Activated T-cell treated with anti-CD3 and anti-CD28 coated beads for 4 hours (primary cell): ENCODE results near the gene BMP2K.
"Not testable (repeated sequence)": the region's sequence is repeated elsewhere in the genome, so short reads cannot be mapped to it uniquely, and the experiment has no call there.

Source experiments
- DNase-seq: peaks from one replicate; pipeline ENCODE4 v3.0.0-alpha.2; 2020

The BMP2K gene

DNA sequence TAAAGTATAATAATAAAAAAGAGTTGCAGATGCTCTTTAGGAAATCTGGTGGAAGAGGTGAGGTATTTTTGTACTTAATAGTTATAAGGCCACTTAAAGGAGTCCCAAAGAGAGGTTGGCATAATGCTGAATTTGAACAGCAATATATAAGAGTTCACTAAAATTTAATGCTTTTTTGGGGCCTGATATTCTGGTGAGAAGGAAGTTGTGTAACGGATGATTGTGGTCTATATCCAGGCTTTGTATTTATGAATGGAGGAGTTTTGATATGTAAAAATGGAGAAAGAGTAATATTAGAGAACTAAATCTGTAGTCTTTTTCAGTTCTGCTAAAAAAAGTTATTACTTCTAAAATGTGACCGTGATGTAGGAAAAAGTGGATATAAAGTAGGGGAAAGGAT lies 20.4 kb downstream of the BMP2K start:
- DNase-seq, result no peak

DNA sequence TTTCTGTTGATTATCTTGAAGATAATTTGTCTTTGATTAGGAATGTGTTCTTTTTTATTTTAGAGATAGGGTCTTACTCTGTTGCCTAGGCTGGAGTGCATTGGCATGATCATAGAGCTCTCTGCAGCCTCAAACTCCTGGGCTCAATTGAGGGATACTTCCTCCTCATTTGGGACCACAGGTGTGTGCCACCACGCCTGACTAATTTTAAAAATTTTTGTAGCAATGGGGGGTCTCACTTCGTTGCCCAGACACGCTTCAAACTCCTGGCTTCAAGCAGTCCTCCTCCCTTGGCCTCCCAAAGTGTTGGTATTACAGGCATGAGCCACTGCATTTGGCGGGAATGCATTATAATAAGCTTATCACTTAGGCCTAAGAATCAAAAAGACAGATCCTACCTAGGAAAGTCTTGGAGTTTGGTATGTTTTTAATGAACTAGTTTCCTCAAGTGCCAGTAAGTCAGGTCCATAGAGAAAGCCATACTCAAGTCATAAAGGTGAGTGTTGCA lies 21.7 kb downstream of the BMP2K start:
- no peak for DNase-seq

DNA sequence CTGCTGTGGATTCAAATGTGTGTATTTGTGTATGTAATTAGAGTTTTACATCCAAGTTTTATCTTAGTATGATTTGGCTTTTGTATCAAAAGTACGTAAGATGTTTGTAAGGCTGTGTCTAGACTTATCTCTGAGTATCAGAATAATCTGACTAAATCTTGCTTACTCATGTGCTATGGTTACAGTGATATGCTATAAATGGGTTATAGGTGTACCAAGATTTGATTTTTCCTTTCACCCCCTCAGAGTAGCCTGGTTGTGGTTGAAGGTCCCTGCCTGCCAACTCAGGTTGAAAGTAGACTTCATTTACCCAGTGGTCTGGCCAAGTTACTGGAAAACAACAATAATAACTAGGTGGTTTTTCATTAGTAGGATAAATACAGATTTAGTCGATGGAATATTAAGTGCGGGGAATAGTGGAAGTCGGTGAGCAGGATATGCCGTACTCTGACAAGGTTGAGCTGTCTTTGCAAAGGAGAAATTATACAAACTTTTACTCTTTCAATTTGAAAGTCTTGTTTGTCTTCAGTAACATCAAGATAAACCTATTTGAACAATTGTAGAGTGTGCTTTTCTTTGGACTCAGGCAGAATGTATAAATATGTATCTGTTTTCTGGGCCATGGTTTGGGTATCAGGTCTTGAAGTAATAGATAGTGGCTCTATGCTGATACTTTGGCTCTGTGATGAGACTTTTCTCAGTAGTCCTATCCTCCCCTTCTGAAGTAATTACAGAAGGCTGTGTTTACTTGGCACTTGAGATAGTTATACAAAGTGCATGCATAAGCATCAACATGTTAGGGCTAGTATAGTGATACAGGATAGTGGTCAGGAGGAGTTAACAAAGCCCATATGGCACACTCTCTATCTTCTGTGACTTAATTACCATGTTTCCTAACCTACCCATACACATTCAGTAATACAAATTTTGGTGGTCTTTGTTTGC lies 23.7 kb downstream of the BMP2K start:
- no peak for DNase-seq

DNA sequence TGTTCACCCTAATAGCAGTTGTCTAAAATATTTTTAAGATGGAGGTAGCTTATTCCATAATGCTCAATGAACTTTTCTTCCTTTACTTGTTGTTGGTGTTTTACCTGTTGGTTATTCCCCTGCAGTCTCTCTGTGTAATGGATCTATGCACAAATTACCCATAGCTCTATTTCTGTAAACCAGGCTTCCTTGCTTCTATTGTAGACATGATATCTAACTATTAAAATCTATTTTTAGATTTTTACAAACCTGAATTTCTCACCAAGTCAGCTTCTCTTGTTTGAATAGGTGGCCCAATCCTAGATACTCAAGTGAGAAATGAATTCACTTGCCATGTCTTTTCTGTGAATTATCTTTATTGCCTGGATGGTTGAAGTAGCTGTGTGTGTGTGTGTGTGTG lies 24.8 kb downstream of the BMP2K start:
- no peak for DNase-seq

DNA sequence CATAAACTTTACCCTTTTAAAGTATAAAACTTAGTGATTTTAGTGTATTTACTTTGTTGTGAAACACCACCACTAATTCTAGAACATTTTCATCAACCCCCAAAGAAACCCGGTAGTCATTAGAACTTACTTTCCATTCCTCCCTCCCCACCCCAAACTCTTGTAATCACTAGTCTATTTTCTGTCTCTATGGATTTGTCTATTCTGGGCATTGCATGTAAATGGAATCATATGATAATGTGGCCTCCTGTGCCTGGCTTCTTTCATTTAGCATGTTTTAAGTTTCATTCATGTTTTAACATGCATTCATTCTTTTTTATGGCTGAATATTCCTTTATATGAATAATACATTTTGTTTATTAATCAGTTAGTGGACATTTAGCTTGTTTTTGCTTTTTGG lies 27.8 kb downstream of the BMP2K start:
- no peak for DNase-seq

DNA sequence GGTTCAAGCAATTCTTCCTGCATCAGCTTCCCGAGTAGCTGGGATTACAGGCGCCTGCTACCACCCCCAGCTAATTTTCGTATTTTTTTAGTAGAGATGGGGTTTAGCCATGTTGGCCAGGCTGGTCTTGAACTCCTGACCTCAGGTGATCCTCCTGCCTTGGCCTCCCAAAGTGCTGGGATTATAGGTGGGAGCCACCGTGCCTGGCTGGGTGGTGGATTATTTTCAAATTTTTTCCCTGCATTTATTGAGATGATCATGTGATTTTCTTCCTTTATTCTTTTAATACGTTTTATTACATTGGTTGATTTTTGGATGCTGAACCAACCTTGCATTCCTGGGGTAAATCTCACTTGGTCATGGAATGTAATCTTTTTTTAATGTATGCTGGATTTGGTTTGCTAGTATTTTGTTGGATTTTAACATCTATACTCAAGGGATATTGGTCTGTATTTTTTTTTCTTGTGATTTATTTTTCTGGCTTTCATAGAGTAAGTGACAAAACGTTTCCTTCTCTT lies 30.9 kb downstream of the BMP2K start:
- DNase-seq, result no peak

DNA sequence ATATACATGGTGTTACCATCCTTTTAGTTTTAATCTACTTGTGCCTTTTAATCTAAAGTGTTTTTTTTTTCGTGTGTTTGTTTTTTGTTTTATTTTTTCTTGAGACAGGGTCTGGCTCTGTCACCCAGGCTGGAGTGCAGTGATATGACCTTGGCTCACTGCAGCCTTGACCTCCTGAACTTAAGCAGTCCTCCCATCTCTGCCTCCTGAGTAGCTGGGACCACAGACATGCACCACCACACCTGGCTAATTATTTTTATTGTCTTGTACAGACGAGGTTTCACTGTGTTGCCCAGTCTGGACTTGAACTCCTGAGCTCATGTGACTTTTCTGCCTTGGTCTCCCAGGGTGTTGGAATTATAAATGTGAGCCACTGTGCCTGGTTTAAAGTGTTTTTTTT lies 33.1 kb downstream of the BMP2K start:
- DNase-seq, result no peak

DNA sequence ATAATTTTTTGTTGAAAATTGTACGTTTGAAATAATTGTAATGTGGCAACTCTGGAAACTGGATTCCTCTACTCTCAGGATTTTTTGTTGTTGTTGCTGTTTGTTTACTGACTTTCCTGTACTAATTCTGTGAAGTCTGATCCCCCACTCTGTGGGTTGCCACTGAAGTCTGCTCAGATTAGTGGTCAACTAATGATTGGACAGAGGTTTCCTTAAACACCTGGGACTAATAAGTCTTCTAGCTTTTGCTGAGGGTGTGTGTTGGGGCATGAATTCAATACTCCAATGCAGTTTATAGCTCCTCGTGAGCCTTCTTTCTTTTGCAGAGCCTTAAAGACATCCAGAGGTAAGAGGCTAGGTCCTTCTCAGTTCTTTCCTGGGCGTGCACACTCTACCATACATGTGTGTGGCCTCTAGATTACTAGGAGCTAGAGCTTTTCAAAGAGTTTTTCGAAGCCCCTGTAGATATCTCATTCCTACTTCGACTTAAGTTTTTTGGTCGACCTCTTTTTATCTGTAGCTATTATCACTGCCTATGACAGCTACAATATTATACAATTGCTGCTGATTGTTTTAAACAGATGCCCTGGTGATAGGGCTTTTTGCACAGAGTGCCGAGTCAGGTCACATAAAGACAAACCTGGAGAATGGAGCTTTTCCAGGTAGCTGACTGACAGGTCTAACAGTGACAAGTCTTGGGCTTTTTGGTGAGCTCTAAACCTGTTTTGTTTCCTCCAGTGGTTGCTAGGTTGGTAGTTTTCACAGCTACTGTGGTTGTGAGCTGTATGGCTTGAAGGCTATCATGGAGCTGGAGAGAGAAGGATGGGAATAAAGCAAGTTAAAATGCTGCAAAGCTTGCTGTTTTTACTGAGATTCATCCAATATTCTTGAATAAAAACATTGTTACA lies 34.0 kb downstream of the BMP2K start:
- DNase-seq, result no peak

DNA sequence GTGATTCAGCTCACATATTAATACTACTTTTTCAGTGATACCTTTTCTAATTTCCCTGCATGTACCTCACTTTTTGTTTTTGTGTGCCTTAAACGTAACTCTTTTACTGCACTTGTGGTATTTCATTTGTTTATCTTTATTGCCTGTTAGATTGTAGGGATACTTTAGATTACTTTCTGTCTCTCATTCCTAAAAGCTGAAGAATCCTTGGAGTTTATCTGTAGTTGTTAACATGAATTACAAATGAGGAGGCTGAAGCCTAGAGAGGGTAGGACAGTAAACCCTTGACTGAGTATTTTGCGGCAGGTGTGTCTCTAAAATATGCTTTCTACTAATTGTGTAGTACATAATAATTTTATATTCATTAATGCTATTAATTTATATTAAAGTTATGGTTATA lies 34.9 kb downstream of the BMP2K start:
- DNase-seq, result no peak

DNA sequence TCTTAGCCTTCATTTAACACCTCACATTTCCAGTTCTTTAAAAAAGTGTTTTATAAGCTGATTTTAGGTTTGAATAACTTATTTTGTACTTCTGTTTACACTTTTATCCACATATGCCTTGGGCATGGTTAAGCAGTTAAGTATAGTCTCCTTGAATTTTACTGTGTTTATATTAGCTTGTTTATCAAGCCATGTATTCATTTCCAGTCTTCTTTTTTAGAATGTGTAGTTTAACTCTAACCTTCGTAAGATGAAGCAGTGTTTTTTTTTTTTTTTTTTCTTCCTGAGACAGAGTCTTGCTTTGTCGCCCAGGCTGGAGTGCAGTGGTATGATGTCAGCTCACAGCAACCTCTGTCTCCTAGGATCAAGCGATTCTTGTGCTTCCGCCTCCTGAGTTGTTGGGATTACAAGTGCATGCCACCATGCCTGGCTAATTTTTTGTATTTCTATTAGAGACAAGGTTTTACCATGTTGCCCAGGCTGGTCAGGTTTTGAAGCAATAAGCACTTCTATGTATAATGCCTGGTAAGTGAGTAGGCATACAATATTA lies 42.5 kb downstream of the BMP2K start:
- no peak for DNase-seq

DNA sequence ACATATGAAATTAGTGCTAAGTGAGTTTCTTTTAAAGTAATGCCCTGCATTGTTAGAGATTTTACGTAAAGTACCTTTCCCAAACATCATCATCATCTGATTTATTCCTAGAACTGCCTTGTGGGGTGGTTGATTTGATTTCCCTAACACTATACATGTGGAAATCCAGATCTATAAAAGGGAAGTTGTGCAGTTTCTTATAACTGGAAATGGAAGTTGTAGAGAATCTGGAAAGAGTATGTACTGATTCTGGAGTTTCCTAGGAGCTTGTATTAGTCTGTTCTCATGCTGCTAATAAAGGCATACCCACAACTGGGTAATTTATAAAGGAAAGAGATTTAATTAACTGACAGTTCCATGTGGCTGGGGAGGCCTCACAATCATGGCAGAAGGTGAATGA lies 47.9 kb downstream of the BMP2K start:
- no peak for DNase-seq

DNA sequence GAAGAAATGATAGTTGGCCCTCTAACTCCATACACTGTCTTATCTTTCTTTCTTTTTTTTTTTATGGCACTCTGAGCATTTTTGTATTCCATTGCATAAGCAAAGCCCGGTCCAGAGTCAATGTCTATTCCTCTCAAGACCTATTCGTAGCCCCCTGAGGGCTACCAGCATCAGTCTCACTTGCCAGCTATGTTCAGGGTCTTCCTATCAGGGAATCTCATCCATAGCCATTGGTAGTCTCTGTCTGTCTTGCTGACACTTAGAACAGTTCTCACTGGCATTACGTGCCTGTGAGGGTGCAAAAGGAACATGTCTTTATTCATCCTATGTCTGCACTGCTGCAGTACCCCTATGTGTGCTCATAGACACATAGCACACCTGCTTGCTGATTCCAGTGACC lies 51.0 kb downstream of the BMP2K start:
- no peak for DNase-seq

DNA sequence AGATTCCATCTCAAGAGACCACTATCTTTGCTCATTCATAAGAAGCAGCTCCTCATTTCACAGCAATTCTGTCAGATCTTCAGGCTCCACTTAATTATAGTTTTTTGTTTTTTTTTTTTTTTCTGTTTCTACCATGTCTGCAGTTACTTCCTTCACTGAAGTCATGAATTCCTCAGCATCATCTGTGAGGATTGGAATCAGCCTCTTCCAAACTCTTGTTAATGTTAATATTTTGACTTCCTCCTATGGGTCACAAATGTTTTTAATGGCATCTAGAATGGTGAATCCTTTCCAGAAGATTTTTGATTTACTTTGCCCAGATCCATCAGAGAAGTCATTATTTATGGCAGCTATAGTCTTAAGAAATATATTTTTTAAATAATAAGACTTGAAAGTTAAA lies 53.1 kb downstream of the BMP2K start:
- DNase-seq, result no peak

DNA sequence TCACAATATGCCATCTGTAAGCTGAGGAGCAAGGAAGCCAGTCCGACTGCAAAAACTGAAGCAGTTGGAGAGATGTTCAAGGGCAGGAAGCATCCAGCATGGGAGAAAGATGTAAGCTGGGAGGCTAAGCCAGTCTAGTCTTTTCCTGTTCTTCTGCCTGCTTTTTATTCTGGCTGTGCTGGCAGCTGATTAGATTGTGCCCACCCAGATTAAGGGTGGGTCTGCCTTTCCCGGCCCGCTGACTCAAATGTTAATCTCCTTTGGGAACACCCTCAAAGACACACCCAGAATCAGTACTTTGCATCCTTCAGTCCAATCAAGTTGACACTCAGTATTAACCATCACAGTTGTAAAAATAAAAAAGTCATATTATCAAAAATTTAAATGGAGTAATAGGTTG lies 63.5 kb downstream of the BMP2K start:
- not testable (repeated sequence) for DNase-seq

DNA sequence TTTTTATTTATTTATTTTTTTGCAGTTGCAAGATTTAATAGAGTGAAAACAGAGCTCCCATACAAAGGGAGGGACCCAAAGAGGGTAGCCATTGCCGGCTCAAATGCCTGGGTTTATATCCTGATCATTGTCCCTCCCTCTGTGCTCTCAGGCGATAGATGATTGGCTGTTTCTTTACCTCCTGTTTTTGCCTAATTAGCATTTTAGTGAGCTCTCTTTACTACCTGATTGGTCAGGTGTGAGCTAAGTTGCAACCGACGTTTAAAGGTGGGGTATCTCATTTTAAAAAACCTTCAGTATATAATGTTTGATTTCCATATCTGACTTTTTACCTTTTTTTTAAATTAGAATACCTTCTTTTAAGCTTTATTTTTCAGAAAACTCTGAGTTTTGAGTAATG lies 64.1 kb downstream of the BMP2K start:
- DNase-seq, result not testable (repeated sequence)

DNA sequence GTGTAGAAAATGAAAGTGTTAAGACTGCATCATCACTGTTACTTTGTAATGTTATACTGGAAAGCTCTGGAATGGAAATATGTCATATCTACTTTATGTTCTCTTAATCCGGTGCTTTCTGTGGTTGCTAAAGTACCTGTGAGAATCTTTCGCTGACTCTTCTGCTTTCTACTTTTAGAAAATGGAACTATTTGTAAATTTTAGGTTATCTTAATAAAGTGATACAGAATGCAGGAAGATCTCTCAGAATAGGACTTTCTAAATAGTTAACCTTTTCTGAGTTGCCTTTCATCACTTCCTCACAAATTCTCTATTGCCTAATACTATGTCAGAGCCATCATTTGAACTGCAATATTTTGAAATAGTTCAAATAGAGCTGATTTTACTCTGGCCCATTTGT lies 69.3 kb downstream of the BMP2K start:
- DNase-seq, result no peak

DNA sequence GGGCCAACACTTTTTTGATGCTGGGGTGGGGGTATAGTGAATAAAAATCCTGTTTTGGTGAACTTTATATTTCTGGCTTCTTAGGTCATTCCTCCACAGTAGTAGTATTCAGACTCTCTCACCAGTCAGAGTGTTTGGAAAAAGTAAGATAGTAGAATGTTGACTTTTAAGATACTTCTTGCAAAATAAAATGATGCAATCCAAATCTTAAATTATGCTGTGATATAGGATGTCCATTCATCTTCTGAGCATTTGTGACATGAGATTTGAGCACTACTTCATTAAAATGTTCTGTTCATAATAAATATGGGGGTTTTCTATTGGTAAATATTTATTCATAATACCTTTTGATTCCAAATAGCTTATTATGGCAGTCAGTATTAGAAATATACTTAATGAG lies 70.1 kb downstream of the BMP2K start:
- DNase-seq, result no peak

DNA sequence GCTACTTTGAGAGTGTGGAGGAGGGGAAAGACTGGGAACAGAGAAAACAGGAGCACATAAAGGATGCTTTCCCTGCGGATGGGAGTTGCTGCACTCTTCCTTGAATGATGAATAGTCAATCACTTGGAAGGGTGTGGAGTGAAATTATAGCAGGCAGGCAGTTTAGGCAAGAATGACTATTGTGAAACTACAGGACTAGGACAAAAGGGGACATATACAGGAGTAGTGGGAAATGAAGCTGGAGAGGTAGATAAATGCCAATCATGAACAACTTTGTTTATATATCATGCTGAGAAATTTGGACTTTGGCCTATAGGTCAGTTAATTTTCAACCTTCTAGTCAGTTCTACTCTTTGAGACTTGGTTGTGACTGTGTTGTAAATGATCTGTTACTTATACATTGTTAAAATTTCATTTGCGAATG lies 86.2 kb downstream of the BMP2K start:
- DNase-seq, result no peak

DNA sequence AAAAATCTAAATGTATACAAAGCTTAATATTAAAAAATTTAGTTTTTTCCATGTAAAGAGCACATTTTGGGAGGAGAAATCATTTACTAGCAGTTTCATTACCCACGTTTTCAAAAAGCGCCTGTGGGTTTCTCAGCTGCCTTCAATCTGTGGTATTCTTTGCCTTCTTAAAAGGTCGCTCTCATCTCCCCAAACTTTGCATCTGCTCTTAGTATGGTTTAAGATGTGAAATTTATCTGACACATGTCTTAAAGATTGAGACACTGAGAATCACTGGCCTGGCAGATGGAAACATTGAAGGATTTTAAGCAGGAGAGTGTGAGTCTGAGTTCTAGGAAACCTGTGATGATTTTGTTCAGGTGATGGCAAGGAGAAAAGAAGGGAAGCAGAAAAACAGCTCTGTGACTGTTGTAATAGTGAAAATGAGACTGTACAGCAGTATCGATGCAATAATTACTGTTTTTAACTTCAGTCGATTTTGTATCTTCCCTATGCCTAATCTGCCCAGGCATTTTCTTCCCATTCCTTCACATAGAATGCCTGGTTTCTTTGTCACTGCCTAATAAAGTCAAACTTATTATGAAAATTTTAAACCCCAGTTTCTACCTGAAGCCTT lies 87.2 kb downstream of the BMP2K start:
- DNase-seq, result no peak

DNA sequence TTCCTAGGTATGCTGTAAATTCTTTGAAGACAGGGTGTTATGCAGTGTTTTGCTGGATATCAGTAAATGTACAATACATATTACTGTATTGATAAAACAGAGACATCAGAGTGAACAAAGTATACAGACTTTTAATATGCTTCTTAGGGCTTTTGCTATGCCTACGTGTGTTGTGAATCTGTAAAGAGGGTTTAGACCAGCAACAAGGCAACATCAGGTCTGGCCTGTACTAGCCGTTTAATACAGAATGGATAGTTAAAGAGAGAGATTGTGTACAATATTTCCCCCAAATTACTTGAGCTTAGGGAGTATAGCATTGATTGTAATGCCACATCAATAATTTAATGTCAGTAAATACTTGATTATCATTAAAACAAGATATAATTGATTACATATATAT lies 87.8 kb downstream of the BMP2K start:
- no peak for DNase-seq

DNA sequence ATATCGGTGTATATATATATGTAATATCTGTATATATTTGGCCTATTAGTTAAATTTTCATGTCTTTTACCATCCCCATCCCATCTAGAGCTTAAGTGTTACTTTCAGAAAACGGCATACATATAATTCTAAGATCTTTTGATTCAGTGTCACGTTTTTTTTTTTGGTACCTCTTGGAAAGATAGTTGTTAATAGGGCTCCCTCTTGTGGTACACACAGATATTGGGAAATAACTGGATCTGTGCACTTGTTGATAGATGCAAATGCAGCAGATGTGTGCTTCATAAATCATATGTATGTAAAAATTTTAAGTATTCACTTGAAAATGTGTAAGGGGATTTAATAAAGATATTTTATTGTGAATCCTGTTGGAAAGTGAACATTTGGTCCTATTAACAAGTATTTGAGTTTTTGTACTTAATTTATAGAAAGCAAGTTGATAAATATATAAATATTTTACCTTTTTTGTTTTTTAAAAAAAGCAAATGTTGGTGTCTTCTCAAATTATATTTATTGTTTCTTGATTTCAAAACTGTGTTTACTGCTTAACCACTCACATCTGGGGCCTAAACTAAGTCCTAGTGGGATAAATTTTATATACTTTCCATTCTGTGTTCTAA lies 88.4 kb downstream of the BMP2K start:
- DNase-seq, result no peak

DNA sequence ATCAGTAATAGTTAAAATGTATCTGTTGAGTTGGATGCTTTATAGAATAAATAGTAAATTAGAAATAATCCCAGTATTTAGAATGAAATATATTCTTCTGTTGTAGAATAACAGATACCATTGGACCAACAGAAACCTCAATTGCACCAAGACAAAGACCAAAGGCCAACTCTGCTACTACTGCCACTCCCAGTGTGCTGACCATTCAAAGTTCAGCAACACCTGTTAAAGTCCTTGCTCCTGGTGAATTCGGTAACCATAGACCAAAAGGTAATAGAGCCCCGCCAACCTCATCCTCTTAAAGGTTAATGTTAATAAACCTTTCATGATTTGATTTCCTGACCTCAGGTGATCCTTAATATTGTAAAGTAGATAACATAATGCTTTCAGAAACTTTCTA lies 89.3 kb downstream of the BMP2K start:
- DNase-seq, result no peak
